ENCODE results near the gene NAAA.
A peak's percentile ranks its signal among the peaks of the same experiment; 100 is the strongest.
"Not testable (repeated sequence)": the region's sequence is repeated elsewhere in the genome, so short reads cannot be mapped to it uniquely, and the experiment has no call there.

The NAAA gene
- long read RNA-seq, donor 1, partial matches to known transcripts: 0 of 1 reads
- long read RNA-seq, donor 1, other reads (novel, unspliced or antisense): 0 of 1 reads
- long read RNA-seq, donor 2, partial matches to known transcripts: 0 of 3 reads
- long read RNA-seq, donor 2, other reads (novel, unspliced or antisense): 0 of 3 reads
- long read RNA-seq, donor 3: 0 reads
- long read RNA-seq, donor 4, partial matches to known transcripts: 0 of 3 reads
- long read RNA-seq, donor 4, other reads (novel, unspliced or antisense): 0 of 3 reads
- long read RNA-seq, donor 5: 0 reads
- long read RNA-seq, donor 6, partial matches to known transcripts: 0 of 1 reads
- long read RNA-seq, donor 6, other reads (novel, unspliced or antisense): 0 of 1 reads
- long read RNA-seq, donor 7, transcript NAAA-206 (9 exons, 1,300 nt): major isoform, 6 of 12 reads
- long read RNA-seq, donor 7, partial matches to known transcripts: 5 of 12 reads
- long read RNA-seq, donor 7, other reads (novel, unspliced or antisense): 0 of 12 reads
- long read RNA-seq, donor 8, partial matches to known transcripts: 0 of 4 reads
- long read RNA-seq, donor 8, other reads (novel, unspliced or antisense): 0 of 4 reads

DNA sequence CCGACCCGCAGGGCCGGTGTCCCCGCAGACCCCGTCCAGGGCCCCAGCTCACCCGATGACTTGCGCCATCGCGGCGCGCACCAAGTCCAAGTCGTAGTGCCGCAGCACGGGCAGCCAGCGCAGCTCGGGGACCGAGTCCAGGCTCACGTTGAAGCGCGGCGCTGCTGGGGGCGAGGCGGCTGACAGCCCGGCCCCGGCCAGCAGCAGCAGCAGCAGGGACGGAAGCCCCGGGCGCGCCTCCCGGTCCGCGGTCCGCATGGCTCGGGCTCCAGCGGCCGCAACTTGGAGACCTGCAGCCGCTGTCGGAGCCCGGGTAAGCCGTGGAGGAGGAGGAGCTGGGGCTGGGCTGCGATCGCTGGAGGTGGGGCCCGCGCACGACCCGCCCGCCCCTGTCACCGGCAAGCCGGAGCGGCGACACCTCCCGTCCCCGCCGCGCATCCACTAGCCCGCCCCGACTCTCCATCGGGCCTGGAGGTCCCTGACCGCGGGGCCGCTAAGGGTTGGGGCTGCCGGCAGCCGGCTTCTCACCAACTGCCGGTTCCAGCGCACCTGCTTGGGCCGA lies at the start of gene NAAA:
TSS of gene NAAA (minus strand) at position 322 of the 562 bp plus-strand sequence. CDS start at position 258, 64 bp downstream.
- DNase-seq: peak; percentile 90

- DNase-seq: no peak
These were observed 49.2 kb upstream of the NAAA start for GRCh38 chr4:75989846-75990528.

- DNase-seq: no peak
These were observed 44.3 kb upstream of the NAAA start for GRCh38 chr4:75985116-75985515.

GRCh38 chr4:75980576-75980975 lies 39.8 kb upstream of the NAAA start:
- no peak for DNase-seq

- no peak for DNase-seq
These were observed 35.4 kb upstream of the NAAA start for GRCh38 chr4:75976177-75976576.

DNA sequence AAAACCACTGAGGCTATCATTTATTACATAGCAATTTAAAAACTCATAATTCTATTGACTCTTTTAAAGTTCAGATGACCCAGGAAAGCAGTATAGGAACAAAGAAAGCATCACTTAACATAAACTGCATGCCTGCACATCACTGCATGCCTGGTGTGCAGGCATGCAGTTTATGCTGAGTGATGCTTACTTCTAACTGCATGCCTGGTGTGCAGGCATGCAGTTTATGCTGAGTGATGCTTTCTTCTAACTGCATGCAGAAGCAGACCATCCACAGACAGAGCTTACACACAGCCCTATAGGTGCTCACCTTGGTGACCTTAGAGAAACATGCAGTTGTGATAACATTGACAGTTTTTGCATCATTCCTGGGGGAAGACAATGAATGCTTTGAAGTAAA lies 33.0 kb upstream of the NAAA start:
- no peak for DNase-seq

- DNase-seq: no peak
These were observed 27.3 kb upstream of the NAAA start for GRCh38 chr4:75968084-75968483.

DNA sequence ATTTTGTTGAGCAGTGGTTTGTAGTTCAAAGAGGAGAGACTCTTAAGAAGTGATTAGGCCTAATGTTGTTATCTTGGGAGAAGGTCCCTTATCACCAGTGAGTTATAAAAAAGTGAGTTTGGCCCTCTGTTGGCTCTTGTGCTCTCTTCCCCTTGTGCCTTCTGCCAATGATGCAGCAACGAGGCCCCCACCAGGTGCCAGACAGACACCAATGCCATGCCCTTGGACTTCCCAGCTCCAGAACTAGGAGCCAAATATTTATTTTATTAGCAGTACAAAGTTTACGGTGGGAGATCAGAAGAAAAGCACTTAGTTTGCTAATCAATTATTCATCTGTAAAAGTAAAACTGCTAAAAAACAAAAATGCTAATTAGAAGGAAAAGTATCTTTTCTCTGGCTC lies 22.7 kb upstream of the NAAA start:
- no peak for DNase-seq

- DNase-seq: not testable (repeated sequence)
These were observed 21.3 kb upstream of the NAAA start for GRCh38 chr4:75962072-75962471.

GRCh38 chr4:75958546-75958945 lies 17.7 kb upstream of the NAAA start:
- not testable (repeated sequence) for DNase-seq

DNA sequence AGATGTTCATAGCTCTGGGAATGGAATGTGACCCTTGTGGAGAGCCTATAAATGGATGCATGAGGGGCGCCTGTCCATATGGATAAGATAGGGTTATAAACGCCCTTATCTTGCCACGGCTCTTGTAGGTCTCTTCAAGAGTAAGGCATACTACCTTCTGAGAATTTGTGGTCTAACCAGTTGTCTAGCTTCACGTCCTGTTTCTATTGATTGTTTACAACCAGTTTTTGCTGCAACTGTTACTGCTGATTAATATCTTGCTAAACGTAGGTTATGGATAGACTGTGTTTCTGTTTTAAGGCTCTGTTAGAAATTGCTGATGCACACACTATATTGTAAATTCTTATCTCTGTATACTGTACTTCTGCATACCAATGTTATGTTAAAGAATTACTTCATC lies 14.0 kb upstream of the NAAA start:
- DNase-seq: not testable (repeated sequence)

- no peak for DNase-seq
These were observed 12.7 kb upstream of the NAAA start for GRCh38 chr4:75953509-75953908.

DNA sequence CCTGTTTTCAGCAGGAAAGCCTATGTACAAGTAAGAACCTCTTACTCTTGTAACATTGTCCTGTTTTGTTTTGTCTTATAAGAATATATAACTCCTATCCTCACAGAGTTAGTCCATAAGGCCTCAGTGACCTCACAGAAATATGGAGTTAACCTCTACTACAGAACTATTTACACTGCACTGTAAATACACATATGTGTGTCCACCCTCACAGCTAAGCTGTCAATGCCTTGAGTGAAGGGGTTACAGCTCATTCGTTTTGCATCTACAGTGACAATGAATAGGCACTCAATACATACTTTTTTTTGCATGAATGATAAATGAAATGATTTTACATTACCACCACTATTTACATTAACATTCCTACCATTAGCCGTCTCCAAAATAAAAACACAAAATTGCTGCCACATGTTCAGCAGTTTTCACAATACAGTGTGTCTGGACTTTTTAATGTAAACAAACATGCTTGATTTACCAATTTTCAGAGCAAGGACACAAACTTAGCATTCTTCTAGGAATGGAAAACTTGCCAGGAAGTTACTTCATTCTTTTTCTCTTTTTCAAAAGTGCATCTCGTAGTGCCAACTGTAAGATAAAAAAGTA lies 9.5 kb upstream of the NAAA start:
- DNase-seq: no peak

- no peak for DNase-seq
These were observed 8.1 kb upstream of the NAAA start for GRCh38 chr4:75948822-75949444.

DNA sequence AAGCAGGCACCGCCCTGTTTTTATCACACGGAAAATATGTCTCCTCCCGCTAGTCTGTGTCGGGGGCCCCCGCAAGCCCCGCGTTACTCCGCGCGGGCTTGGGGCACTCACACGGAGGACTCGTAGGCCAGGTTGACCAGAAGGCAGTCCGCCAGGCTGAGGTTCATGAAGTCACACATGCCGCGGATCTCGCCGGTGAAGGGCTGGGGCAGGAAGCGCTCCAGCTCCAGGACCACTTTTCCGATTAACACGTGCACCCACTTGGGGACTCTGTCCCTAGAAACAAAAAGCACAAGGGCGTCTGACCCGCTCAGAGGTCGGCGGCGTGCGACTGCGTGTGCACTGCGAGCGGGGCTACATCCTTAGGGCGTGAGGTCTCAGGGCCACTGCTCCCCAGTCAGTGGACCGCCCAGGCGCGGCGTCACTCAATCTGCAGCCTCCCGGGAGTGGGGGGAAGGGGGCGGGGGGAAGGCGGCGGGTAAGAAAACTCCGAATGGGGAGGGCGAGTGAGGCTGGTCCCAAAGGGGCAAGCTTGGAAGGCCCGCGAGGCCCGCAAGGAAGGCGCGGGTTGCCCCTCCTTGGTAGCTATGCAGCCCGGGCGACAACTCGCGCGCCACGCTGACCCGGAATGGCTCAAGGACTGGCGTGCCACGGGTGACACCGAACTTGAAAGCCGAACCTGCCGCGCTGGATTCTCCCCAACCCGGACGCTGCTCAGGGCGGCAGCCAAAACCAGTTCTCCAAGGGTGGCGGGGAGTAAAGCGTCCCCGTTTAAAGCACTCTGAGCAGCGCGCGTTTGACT lies 722 bp downstream of the NAAA start:
- DNase-seq: peak; percentile 78

DNA sequence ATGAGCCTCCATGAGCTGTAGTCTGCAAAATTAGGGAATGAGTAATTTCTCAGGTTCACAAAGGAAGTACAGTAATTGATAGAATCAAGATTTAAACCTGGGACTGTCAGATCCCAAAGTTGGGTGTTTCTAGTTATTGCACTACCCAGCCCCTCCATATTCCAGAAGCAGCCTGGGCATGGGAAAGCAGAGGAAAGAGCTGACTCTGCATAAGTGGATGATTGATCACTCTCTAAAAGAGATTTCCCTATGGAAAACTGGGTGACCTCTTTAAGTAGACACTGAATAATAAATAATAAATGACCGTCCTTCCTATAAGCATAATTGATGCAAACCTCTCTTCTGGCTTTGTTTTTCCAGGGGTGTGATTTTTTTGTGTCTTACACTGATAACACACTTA lies 5.2 kb downstream of the NAAA start:
- DNase-seq: no peak

GRCh38 chr4:75930152-75930551 lies 10.7 kb downstream of the NAAA start:
- no peak for DNase-seq

DNA sequence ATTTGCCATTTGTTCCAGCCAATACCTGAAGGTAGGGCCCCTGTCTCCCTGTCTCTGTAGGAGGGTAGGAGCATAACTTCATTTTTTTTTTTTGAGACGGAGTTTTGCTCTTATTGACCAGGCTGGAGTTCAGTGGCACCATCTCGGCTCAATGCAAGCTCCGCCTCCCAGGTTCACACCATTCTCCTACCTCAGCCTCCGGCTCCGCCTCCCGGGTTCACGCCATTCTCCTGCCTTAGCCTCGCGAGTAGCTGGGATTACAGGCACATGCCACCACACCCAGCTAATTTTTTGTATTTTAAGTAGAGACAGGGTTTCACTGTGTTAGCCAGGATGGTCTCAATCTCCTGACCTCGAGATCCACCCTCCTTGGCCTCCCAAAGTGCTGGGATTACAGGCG lies 15.9 kb downstream of the NAAA start:
- not testable (repeated sequence) for DNase-seq

DNA sequence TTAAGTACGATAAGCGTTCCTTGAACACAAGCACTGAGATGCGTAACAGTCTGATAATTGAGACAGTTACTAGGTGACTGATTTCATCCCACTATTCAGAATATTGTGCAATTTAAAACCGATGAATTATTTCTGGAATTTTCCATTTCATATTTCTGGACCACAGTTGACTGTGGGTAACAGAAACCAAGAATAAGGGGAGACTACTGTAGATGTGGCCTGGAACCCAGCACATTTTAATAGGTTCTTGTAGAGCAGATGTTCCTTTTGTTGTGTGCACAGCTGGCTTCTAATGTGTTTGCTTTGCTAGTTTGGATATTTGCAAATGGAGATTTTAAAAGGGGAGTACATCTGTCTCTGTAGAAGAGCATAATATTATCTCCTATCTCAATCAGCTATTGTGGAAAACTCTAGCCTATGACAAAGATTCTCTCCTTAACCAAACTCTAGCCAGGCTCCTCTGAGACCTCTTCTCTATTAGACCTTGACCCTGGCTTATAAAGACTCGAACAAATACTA lies 16.4 kb downstream of the NAAA start:
- no peak for DNase-seq

- no peak for DNase-seq
These were observed 18.2 kb downstream of the NAAA start for GRCh38 chr4:75922588-75922987.

DNA sequence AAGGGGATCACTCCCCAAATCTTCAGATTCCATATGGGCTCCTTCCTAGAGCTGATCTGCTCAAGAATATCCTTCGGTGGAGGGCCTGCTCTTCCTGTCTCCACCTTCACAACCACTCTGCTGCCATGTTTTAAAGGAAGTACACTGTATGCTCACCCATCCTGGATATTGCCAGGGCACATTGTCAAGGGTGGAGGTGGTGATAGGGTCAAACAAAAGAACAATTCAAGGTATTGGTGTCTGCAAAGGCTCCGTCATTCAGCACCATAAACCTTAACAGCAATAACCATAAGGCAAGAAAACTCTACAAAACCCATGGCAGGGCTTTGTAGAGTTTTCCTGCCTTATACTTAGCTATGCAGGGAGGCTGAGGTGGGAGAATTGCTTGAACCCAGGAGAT lies 18.9 kb downstream of the NAAA start:
- DNase-seq: no peak

All from right kidney (tissue), 9 donors.